ENCODE measurements around the gene FST. TPM values are rescaled to one million over a fixed set of nuclear protein-coding genes. Genes with fewer than 3 reads are reported as not detected.

FST gene
- total RNA-seq, 4 donors from 2014 or later = 2.0 to 16.4 (median 4.3) TPM

DNA sequence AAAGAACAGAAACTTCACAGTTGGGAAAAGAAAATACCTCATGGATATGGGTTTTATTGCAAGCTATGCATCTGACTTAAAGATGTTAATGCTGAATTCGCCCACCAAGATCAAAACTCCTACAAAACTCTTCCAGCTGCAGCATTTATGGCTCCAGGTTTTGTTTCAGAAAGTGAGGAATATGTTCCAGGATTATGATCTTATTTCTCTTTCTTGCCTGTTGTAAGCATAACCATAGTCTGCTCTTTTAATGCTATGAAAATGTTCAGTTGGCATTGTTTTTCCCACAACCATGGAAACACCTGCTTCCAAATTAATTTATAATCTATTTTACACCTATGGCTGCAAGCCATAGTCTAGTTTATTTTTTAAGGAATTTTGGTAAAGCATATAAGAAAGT, 34.9 kb upstream of the FST start:
- H3K27me3 ChIP-seq = no peaks in the 10 kb centered on the region
- H3K4me1 ChIP-seq = peaks cover 0 to 4% (median 0%) of the 10 kb centered on the region in 4 donors
- intact Hi-C loops (cut with DNase I) = no loop called here
- WGBS = 65% methylated on average over 1 of the region's 1 CpG
- no peak for TF ChIP-seq POLR2AphosphoS5 (IDR thresholded peaks at IDR 0.05)
- no peak for DNase-seq (ENCODE audit: extremely low spot score)
- no peak overlapping the region for H3K27ac ChIP-seq (replicated peaks in 1 of 4)
- no peak overlapping the region for H3K4me3 ChIP-seq
- no peaks in the 10 kb centered on the region for H3K9me3 ChIP-seq
- no peaks in the 10 kb centered on the region for H3K36me3 ChIP-seq

DNA sequence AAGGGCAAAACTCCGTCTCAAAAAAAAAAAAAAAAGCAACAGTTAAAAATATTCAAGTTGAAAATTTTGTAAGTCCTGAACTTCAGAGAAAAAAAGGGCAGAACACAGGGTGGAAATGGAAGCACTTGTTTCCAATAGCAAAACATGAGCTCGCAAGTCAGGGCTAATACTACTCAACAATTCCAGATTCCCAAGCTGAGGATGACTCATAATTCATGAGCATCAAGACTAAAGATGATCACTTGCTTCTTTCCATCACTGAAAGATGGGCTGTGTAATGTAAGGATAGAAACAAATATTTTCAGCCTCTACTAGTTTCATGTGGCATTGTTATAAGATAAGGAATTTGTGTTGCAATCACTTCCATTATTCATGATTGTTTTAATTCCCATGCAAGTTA, 33.5 kb upstream of the FST start:
- no peaks in the 10 kb centered on the region for H3K9me3 ChIP-seq
- 85% methylated on average over 2 of the region's 2 CpGs for WGBS

DNA sequence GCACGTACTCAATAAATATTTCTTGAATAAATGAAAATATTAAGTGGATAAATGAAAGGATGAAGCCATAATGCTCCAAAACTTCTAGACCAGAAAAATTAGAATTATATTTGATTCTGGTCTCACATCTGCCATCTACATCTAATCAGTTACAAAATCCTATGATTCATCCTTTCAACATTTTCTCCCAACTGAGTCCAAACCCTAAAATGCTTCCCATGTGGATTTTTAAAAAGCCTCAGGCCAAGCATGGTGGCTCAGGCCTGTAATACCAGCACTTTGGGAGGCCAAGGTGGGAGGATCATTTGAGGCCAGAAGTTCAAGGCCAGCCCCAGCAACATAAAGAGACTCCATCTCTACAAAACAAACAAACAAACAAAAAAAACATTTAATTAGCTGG, 31.6 kb upstream of the FST start:
- Histone ChIP-seq H3K36me3 (no peaks in the 10 kb centered on the region), H3K27ac (replicated peaks in 1 of 4) (no peak overlapping the region), H3K27me3 (no peaks in the 10 kb centered on the region), H3K4me1 (no peaks in the 10 kb centered on the region), H3K4me3 (no peak overlapping the region), H3K9me3 (no peaks in the 10 kb centered on the region)
- TF ChIP-seq POLR2A (IDR thresholded peaks at IDR 0.05; ENCODE audit: low read depth) (no peak), POLR2AphosphoS5 (IDR thresholded peaks at IDR 0.05) (no peak), EP300 (IDR thresholded peaks at IDR 0.05) (no peak)
- TF ChIP-seq, protein P1, sequence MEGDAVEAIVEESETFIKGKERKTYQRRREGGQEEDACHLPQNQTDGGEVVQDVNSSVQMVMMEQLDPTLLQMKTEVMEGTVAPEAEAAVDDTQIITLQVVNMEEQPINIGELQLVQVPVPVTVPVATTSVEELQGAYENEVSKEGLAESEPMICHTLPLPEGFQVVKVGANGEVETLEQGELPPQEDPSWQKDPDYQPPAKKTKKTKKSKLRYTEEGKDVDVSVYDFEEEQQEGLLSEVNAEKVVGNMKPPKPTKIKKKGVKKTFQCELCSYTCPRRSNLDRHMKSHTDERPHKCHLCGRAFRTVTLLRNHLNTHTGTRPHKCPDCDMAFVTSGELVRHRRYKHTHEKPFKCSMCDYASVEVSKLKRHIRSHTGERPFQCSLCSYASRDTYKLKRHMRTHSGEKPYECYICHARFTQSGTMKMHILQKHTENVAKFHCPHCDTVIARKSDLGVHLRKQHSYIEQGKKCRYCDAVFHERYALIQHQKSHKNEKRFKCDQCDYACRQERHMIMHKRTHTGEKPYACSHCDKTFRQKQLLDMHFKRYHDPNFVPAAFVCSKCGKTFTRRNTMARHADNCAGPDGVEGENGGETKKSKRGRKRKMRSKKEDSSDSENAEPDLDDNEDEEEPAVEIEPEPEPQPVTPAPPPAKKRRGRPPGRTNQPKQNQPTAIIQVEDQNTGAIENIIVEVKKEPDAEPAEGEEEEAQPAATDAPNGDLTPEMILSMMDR (IDR thresholded peaks at IDR 0.05) = no peak
- intact Hi-C loops (cut with DNase I) = no loop called here
- DNase-seq (ENCODE audit: extremely low spot score) = no peak
- WGBS = 97% methylated on average over 1 of the region's 1 CpG

More for the DNA sequence above, 33.5 kb upstream of the FST start:
- Histone ChIP-seq H3K27ac (replicated peaks in 1 of 4) (no peak overlapping the region), H3K27me3 (no peaks in the 10 kb centered on the region), H3K4me3 (no peak overlapping the region), H3K36me3 (no peaks in the 10 kb centered on the region), H3K4me1 (peaks cover 0 to 4% (median 0%) of the 10 kb centered on the region in 4 donors)
- intact Hi-C loops (cut with DNase I) = no loop called here
- TF ChIP-seq POLR2AphosphoS5 (IDR thresholded peaks at IDR 0.05) = no peak
- TF ChIP-seq, protein P1 (IDR thresholded peaks at IDR 0.05) = no peak
- no peak for TF ChIP-seq EP300 (IDR thresholded peaks at IDR 0.05)
- TF ChIP-seq POLR2A (IDR thresholded peaks at IDR 0.05; ENCODE audit: low read depth) = no peak
- no peak for DNase-seq (ENCODE audit: extremely low spot score)

DNA sequence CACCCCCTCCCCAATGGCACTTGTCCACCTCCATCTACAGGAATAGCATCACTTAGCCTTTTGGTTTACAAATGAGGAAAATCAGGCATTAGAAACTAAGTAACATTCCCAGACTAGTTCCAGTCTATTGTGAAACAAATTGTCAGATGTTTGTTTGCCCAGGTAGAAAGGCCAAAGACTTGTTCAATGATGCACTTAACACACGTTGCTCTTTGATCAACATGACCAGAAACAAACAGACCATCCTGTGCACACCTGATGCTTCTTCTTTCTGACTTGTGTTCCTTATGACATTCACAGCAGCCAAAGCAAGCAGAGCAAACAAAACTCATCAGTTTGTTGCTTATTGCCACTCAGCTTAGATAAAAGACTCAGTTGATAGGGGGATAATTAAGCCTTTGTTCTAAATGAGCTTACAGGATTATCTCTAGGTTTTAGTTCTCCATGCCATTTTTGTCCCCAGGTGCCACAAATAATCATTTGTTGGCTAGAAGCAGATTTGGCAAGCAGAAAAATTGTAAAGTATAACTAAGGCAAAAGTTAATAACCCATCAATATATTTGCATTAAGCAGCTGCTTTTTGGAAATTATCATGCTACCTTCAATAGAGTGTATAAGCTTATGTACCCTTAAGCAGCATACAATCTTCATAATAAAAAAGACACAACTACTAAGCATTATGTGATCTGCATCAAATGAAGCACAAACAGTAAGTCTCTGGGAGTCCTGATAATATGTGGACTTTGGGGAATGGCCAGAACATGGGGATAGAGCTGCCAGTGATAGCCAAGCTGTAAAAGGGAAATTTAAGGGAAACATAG, 26.3 kb upstream of the FST start:
- H3K4me1 ChIP-seq = no peaks in the 10 kb centered on the region
- intact Hi-C loops (cut with DNase I) = no loop called here
- H3K4me3 ChIP-seq = no peak overlapping the region
- no peak for TF ChIP-seq POLR2A (IDR thresholded peaks at IDR 0.05; ENCODE audit: low read depth)
- no peak for TF ChIP-seq POLR2AphosphoS5 (IDR thresholded peaks at IDR 0.05)
- TF ChIP-seq, protein P1 (IDR thresholded peaks at IDR 0.05) = no peak
- TF ChIP-seq EP300 (IDR thresholded peaks at IDR 0.05) = no peak
- no peaks in the 10 kb centered on the region for H3K9me3 ChIP-seq
- no peaks in the 10 kb centered on the region for H3K36me3 ChIP-seq
- DNase-seq (ENCODE audit: extremely low spot score) = no peak
- 60% methylated on average over 1 of the region's 1 CpG for whole genome bisulfite sequencing
- H3K27me3 ChIP-seq = no peaks in the 10 kb centered on the region
- no peak overlapping the region for H3K27ac ChIP-seq (replicated peaks in 1 of 4)

DNA sequence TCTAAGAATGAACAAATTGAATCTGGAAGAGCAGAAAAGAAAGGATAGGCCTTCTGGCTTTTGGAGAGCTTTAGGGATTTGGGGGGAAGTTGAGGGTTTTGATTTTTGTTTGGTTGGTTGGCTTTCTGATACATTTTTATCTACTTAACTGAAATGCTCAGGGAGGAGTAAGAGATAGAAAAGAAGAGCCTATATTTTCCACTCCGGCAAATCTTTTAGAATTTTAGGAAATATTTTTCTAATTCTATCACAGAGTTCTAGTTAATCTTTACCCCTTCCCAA, 25.8 kb upstream of the FST start:
- 96% methylated on average over 1 of the region's 1 CpG for WGBS
- no peak for DNase-seq (ENCODE audit: extremely low spot score)
- H3K36me3 ChIP-seq = no peaks in the 10 kb centered on the region
- H3K4me1 ChIP-seq = no peaks in the 10 kb centered on the region
- H3K27ac ChIP-seq (replicated peaks in 1 of 4) = no peak overlapping the region
- intact Hi-C loops (cut with DNase I) = no loop called here
- no peaks in the 10 kb centered on the region for H3K27me3 ChIP-seq
- no peak for TF ChIP-seq POLR2A (IDR thresholded peaks at IDR 0.05; ENCODE audit: low read depth)
- TF ChIP-seq POLR2AphosphoS5 (IDR thresholded peaks at IDR 0.05) = no peak
- TF ChIP-seq, protein P1 (IDR thresholded peaks at IDR 0.05) = no peak
- no peak for TF ChIP-seq EP300 (IDR thresholded peaks at IDR 0.05)
- H3K4me3 ChIP-seq = no peak overlapping the region
- H3K9me3 ChIP-seq = no peaks in the 10 kb centered on the region

Measured in esophagus muscularis mucosa (tissue), 4 donors.